Suprapubic skin (tissue), 3 donors: Measurements from ENCODE around the gene FOXL3.

Experiments used
- CTCF ChIP-seq, 2 donors: fragments of 200-600 bp in 1 of 2; fragments of 450-650 bp in 1 of 2; sonication (generic) in 1 of 2; IDR thresholded peaks; one replicate each; pipeline ENCODE4 v1.5.1; 2016 to 2019; ENCODE audit warnings: antibody characterized with exemption in 2 of 2, mild to moderate bottlenecking in 1 of 2, moderate library complexity in 1 of 2
- POLR2A ChIP-seq, 2 donors: fragments of 450-650 bp; IDR thresholded peaks; one replicate each; pipeline ENCODE4 v1.6.1; 2017; ENCODE audit warnings: antibody characterized with exemption in 2 of 2, mild to moderate bottlenecking in 2 of 2, moderate library complexity in 2 of 2

GRCh38 chr7:280461-280860 lies 9.5 kb upstream of the FOXL3 start:
- TF ChIP-seq CTCF (IDR thresholded peaks at IDR 0.05) (no peak), POLR2A (IDR thresholded peaks at IDR 0.05) (no peak)
